ENCODE results near the gene INIP. TPM values are rescaled to one million over a fixed set of nuclear protein-coding genes. Genes with fewer than 3 reads are reported as not detected.

Gene INIP
- total and polyA plus RNA-seq, 2 of the 13 experiments (the other 11 are each of a cell fraction or from before 2014, with no cell fraction given), result 13.6 to 28.6 TPM

GRCh38 chr9:112750016-112750763, 32.3 kb upstream of the INIP start, which contains the start of gene SNX30 (continued):
- 0 out of 2 replicates have a peak, but pooled peaks have one; percentile 69 for TF ChIP-seq ZNF468 (CRISPR knock-in tag; IDR thresholded peaks at IDR 0.05)
- TF ChIP-seq GABPA (IDR thresholded peaks at IDR 0.05; ENCODE audit: low read depth, low read length), result peak; percentile 64
- peak; percentile 84 for TF ChIP-seq GABPA (CRISPR knock-in tag; IDR thresholded peaks at IDR 0.05; ENCODE audit: low read depth)
- no peak for TF ChIP-seq ATF7-NPFF (CRISPR knock-in tag; IDR thresholded peaks at IDR 0.05; ENCODE audit: low read depth)
- TF ChIP-seq ZNF547 (CRISPR knock-in tag; IDR thresholded peaks at IDR 0.05), result no peak
- no peak for TF ChIP-seq ZNF841 (CRISPR knock-in tag; IDR thresholded peaks at IDR 0.05; ENCODE audit: borderline replicate concordance)
- TF ChIP-seq ATF5 (CRISPR knock-in tag; IDR thresholded peaks at IDR 0.05; ENCODE audit: low read depth), result no peak
- peak; percentile 48; the same call in 1 of the 2 replicates for TF ChIP-seq SNAPC4 (CRISPR knock-in tag; IDR thresholded peaks at IDR 0.05)
- TF ChIP-seq SATB2 (CRISPR knock-in tag; IDR thresholded peaks at IDR 0.05), result no peak
- TF ChIP-seq ZBTB7A (CRISPR knock-in tag; IDR thresholded peaks at IDR 0.05), result no peak; the same call in 1 of the 2 replicates
- peak; percentile 75; the same call in 1 of the 2 replicates for TF ChIP-seq ZBTB44 (CRISPR knock-in tag; IDR thresholded peaks at IDR 0.05)
- TF ChIP-seq MEF2D (CRISPR knock-in tag; IDR thresholded peaks at IDR 0.05), result 0 out of 2 replicates have a peak, but pooled peaks have one; percentile 29
- TF ChIP-seq CHD4 (IDR thresholded peaks at IDR 0.05; ENCODE audit: borderline replicate concordance, low read length), result no peak
- no peak for TF ChIP-seq DZIP1 (CRISPR knock-in tag; IDR thresholded peaks at IDR 0.05)
- TF ChIP-seq FLYWCH1 (CRISPR knock-in tag; IDR thresholded peaks at IDR 0.05), result no peak
- no peak for TF ChIP-seq FUBP1 (CRISPR knock-in tag; IDR thresholded peaks at IDR 0.05; ENCODE audit: borderline replicate concordance)
- TF ChIP-seq TOPORS (CRISPR knock-in tag; IDR thresholded peaks at IDR 0.05), result no peak
